ENCODE results near the gene ODC1.

DNA sequence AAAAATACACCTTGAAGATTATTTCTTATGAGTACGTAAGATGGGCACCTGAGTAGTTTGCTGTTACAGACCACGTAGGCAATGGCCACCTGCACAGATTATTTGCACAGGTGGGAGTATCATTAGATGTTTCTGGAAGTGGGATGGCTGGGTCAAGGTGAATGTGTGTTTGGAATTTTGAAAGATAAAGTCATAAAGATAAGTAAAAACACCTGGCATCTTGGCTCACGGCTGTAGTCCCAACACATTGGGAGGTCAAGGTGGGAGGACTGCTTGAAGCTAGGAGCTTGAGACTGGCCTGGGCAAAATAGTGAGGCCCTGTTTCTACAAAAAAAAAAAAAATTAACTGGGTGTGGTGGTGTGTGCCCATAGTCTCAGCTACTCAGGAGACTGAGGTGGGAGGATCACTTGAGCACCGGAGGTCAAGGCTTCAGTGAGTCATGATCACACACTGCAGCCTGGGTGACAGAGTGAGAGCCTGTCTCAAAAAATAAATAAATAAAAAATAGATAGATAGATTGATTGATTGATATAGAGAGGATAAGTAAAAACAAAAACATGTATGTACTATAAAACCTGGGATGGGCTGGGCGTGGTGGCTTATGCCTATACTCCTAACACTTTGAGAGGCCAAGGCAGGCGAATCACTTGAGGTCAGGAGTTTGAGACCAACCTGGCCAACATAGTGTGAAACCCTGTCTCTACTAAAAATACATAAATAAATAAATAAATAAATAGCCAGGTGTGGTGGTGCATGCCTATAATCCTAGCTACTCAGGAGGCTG, 30.4 kb downstream of the ODC1 start:
- no peak for TF ChIP-seq POLR2A (IDR thresholded peaks at IDR 0.05)
- TF ChIP-seq, protein P1, sequence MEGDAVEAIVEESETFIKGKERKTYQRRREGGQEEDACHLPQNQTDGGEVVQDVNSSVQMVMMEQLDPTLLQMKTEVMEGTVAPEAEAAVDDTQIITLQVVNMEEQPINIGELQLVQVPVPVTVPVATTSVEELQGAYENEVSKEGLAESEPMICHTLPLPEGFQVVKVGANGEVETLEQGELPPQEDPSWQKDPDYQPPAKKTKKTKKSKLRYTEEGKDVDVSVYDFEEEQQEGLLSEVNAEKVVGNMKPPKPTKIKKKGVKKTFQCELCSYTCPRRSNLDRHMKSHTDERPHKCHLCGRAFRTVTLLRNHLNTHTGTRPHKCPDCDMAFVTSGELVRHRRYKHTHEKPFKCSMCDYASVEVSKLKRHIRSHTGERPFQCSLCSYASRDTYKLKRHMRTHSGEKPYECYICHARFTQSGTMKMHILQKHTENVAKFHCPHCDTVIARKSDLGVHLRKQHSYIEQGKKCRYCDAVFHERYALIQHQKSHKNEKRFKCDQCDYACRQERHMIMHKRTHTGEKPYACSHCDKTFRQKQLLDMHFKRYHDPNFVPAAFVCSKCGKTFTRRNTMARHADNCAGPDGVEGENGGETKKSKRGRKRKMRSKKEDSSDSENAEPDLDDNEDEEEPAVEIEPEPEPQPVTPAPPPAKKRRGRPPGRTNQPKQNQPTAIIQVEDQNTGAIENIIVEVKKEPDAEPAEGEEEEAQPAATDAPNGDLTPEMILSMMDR (IDR thresholded peaks at IDR 0.05 in 8 of 11, conservative IDR thresholded peaks at IDR 0.05 in 3 of 11): no peak

Data from spleen (tissue), 7 donors.